ENCODE results near the gene TGFBR2.

Gene TGFBR2

GRCh38 chr3:30721314-30721634 lies 114.9 kb downstream of the TGFBR2 start:
- Mint-ChIP-seq H3K4me1 (no peaks in the 10 kb centered on the region), H3K27ac (no peak overlapping the region), H3K9me3 (peaks cover 1% of the 10 kb centered on the region), H3K27me3 (no peaks in the 10 kb centered on the region), H3K36me3 (peaks cover 2% of the 10 kb centered on the region), H3K4me3 (no peak overlapping the region)
- DNase-seq, result no peak
- CTCF ChIA-PET, result no interaction called here

- no peaks in the 10 kb centered on the region for H3K4me1 Mint-ChIP-seq
- H3K9me3 Mint-ChIP-seq, result peaks cover 1% of the 10 kb centered on the region
- H3K36me3 Mint-ChIP-seq, result peaks cover 2% of the 10 kb centered on the region
- CTCF ChIA-PET, result no interaction called here
- no peak for DNase-seq
- no peak overlapping the region for H3K27ac Mint-ChIP-seq
- no peaks in the 10 kb centered on the region for H3K27me3 Mint-ChIP-seq
- no peak overlapping the region for H3K4me3 Mint-ChIP-seq
Observed at GRCh38 chr3:30723211-30723610, 116.8 kb downstream of the TGFBR2 start.

GRCh38 chr3:30724863-30725262 lies 118.5 kb downstream of the TGFBR2 start:
- H3K4me3 Mint-ChIP-seq, result no peak overlapping the region
- peaks cover 7% of the 10 kb centered on the region for H3K4me1 Mint-ChIP-seq
- H3K27ac Mint-ChIP-seq, result no peak overlapping the region
- CTCF ChIA-PET, result no interaction called here
- peaks cover 1% of the 10 kb centered on the region for H3K9me3 Mint-ChIP-seq
- DNase-seq, result no peak
- H3K36me3 Mint-ChIP-seq, result peaks cover 2% of the 10 kb centered on the region
- H3K27me3 Mint-ChIP-seq, result no peaks in the 10 kb centered on the region

GRCh38 chr3:30728143-30728542 lies 121.7 kb downstream of the TGFBR2 start:
- peaks cover 21% of the 10 kb centered on the region for H3K4me1 Mint-ChIP-seq
- H3K9me3 Mint-ChIP-seq, result no peaks in the 10 kb centered on the region
- H3K27ac Mint-ChIP-seq, result no peak overlapping the region
- H3K36me3 Mint-ChIP-seq, result peaks cover 2% of the 10 kb centered on the region
- H3K27me3 Mint-ChIP-seq, result no peaks in the 10 kb centered on the region
- no peak overlapping the region for H3K4me3 Mint-ChIP-seq
- DNase-seq, result no peak
- CTCF ChIA-PET, result interaction anchor here (0.7 kb wide), 1 partner anchor 686 kb away, joined by 3 read pairs; no protein-coding TSS in a partner anchor

- CTCF ChIA-PET, result no interaction called here
- H3K9me3 Mint-ChIP-seq, result no peaks in the 10 kb centered on the region
- H3K36me3 Mint-ChIP-seq, result peaks cover 2% of the 10 kb centered on the region
- no peak overlapping the region for H3K27ac Mint-ChIP-seq
- peaks cover 25% of the 10 kb centered on the region for H3K4me1 Mint-ChIP-seq
- H3K27me3 Mint-ChIP-seq, result no peaks in the 10 kb centered on the region
- no peak overlapping the region for H3K4me3 Mint-ChIP-seq
- no peak for DNase-seq
Observed at GRCh38 chr3:30729512-30729911, 123.1 kb downstream of the TGFBR2 start.

- peaks cover 29% of the 10 kb centered on the region for H3K4me1 Mint-ChIP-seq
- H3K36me3 Mint-ChIP-seq, result peaks cover 2% of the 10 kb centered on the region
- CTCF ChIA-PET, result no interaction called here
Observed at GRCh38 chr3:30729936-30730335, 123.5 kb downstream of the TGFBR2 start.

GRCh38 chr3:30730967-30731366 lies 124.6 kb downstream of the TGFBR2 start:
- H3K4me1 Mint-ChIP-seq, result peaks cover 29% of the 10 kb centered on the region
- H3K9me3 Mint-ChIP-seq, result no peaks in the 10 kb centered on the region
- H3K4me3 Mint-ChIP-seq, result no peak overlapping the region
- no peak for DNase-seq
- H3K27ac Mint-ChIP-seq, result no peak overlapping the region
- H3K27me3 Mint-ChIP-seq, result no peaks in the 10 kb centered on the region
- CTCF ChIA-PET, result no interaction called here
- H3K36me3 Mint-ChIP-seq, result no peaks in the 10 kb centered on the region

More at GRCh38 chr3:30729936-30730335, 123.5 kb downstream of the TGFBR2 start:
- H3K27ac Mint-ChIP-seq, result no peak overlapping the region
- H3K27me3 Mint-ChIP-seq, result no peaks in the 10 kb centered on the region
- H3K9me3 Mint-ChIP-seq, result no peaks in the 10 kb centered on the region
- DNase-seq, result no peak
- H3K4me3 Mint-ChIP-seq, result no peak overlapping the region

- H3K36me3 Mint-ChIP-seq, result no peaks in the 10 kb centered on the region
- DNase-seq, result no peak
- H3K4me1 Mint-ChIP-seq, result peaks cover 29% of the 10 kb centered on the region
- H3K27me3 Mint-ChIP-seq, result no peaks in the 10 kb centered on the region
- no peak overlapping the region for H3K27ac Mint-ChIP-seq
- H3K4me3 Mint-ChIP-seq, result no peak overlapping the region
- H3K9me3 Mint-ChIP-seq, result no peaks in the 10 kb centered on the region
- CTCF ChIA-PET, result interaction anchor here (1.5 kb wide), 1 partner anchor 40 kb away, joined by 3 read pairs; no protein-coding TSS in a partner anchor
Observed at GRCh38 chr3:30733209-30733608, 126.8 kb downstream of the TGFBR2 start.

GRCh38 chr3:30733696-30734095 lies 127.3 kb downstream of the TGFBR2 start:
- peaks cover 29% of the 10 kb centered on the region for H3K4me1 Mint-ChIP-seq
- H3K9me3 Mint-ChIP-seq, result no peaks in the 10 kb centered on the region
- no peaks in the 10 kb centered on the region for H3K27me3 Mint-ChIP-seq
- no peak overlapping the region for H3K27ac Mint-ChIP-seq
- CTCF ChIA-PET, result interaction anchor here (1.5 kb wide), 1 partner anchor 40 kb away, joined by 3 read pairs; no protein-coding TSS in a partner anchor
- H3K4me3 Mint-ChIP-seq, result no peak overlapping the region
- H3K36me3 Mint-ChIP-seq, result no peaks in the 10 kb centered on the region
- DNase-seq, result no peak

- Mint-ChIP-seq H3K4me1 (peaks cover 11% of the 10 kb centered on the region), H3K36me3 (no peaks in the 10 kb centered on the region), H3K4me3 (no peak overlapping the region), H3K27me3 (no peaks in the 10 kb centered on the region), H3K9me3 (no peaks in the 10 kb centered on the region), H3K27ac (no peak overlapping the region)
- CTCF ChIA-PET, result interaction anchor here (1.3 kb wide), 1 partner anchor 695 kb away, joined by 4 read pairs; no protein-coding TSS in a partner anchor
- DNase-seq, result no peak
Observed at GRCh38 chr3:30737743-30738499, 131.5 kb downstream of the TGFBR2 start.

GRCh38 chr3:30738605-30739004 lies 132.2 kb downstream of the TGFBR2 start:
- Mint-ChIP-seq H3K9me3 (no peaks in the 10 kb centered on the region), H3K4me3 (no peak overlapping the region), H3K27me3 (no peaks in the 10 kb centered on the region), H3K4me1 (peaks cover 16% of the 10 kb centered on the region), H3K36me3 (no peaks in the 10 kb centered on the region), H3K27ac (no peak overlapping the region)
- DNase-seq, result no peak
- CTCF ChIA-PET, result interaction anchor here (1.3 kb wide), 1 partner anchor 696 kb away, joined by 4 read pairs; no protein-coding TSS in a partner anchor

GRCh38 chr3:30741889-30742288 lies 135.5 kb downstream of the TGFBR2 start:
- CTCF ChIA-PET, result interaction anchor here (1.0 to 1.3 kb wide), 2 partner anchors 9 to 84 kb away, joined by 3 read pairs; no protein-coding TSS in a partner anchor
- no peak for DNase-seq
- no peaks in the 10 kb centered on the region for H3K36me3 Mint-ChIP-seq

GRCh38 chr3:30742796-30743619 lies 136.6 kb downstream of the TGFBR2 start:
- no peaks in the 10 kb centered on the region for H3K27me3 Mint-ChIP-seq
- H3K4me1 Mint-ChIP-seq, result peaks cover 20% of the 10 kb centered on the region
- no peaks in the 10 kb centered on the region for H3K9me3 Mint-ChIP-seq
- no peak for DNase-seq
- H3K36me3 Mint-ChIP-seq, result no peaks in the 10 kb centered on the region
- CTCF ChIA-PET, result interaction anchor here (0.7 to 1.8 kb wide), 3 partner anchors 9 to 626 kb away, joined by 3 to 6 read pairs (median 3); no protein-coding TSS in a partner anchor
- no peak overlapping the region for H3K4me3 Mint-ChIP-seq
- no peak overlapping the region for H3K27ac Mint-ChIP-seq

More at GRCh38 chr3:30741889-30742288, 135.5 kb downstream of the TGFBR2 start:
- no peaks in the 10 kb centered on the region for H3K9me3 Mint-ChIP-seq
- peaks cover 15% of the 10 kb centered on the region for H3K4me1 Mint-ChIP-seq
- no peaks in the 10 kb centered on the region for H3K27me3 Mint-ChIP-seq
- H3K27ac Mint-ChIP-seq, result no peak overlapping the region
- no peak overlapping the region for H3K4me3 Mint-ChIP-seq

All from activated naive CD4-positive, alpha-beta T cell treated with anti-CD3 and anti-CD28 coated beads, Interleukin-2, amount 10 ng/mL, durations not matched to agents 7 days and 5 days (primary cell).